Heart left ventricle (tissue), 16 donors: Measurements from ENCODE around the gene COLEC11. TPM values are rescaled to one million over a fixed set of nuclear protein-coding genes. Genes with fewer than 3 reads are reported as not detected.
"Not testable (repeated sequence)": the region's sequence is repeated elsewhere in the genome, so short reads cannot be mapped to it uniquely, and the experiment has no call there.

Experiments used
- ATAC-seq, 4 donors: fragments of 200-7000 bp; cut with Tn5 transposase; one replicate each; pipeline ENCODE4 v1.9.1; 2020 to 2022; ENCODE audit warnings: moderate library complexity in 4 of 4, mild to moderate bottlenecking in 3 of 4, moderate number of reproducible peaks in 1 of 4
- DNase-seq, 5 donors: peaks; one replicate each; pipeline ENCODE4 v3.0.0-alpha.2; 2020
- H3K27ac ChIP-seq, 12 donors: fragments of 200-600 bp; sonication (generic) in 4 of 12; one replicate each; pipeline versions ENCODE4 v1.5.0 to v1.8.0; 2016 to 2022; ENCODE audit warnings: mild to moderate bottlenecking in 2 of 12
- H3K27me3 ChIP-seq, 9 donors: fragments of 200-600 bp; sonication (generic) in 2 of 9; one replicate each; pipeline versions ENCODE4 v1.5.1 to v1.8.0; 2016 to 2022; ENCODE audit warnings: mild to moderate bottlenecking in 3 of 9
- H3K36me3 ChIP-seq, 9 donors: fragments of 200-600 bp; sonication (generic) in 2 of 9; one replicate each; pipeline versions ENCODE4 v1.5.0 to v1.8.0; 2018 to 2022; ENCODE audit warnings: mild to moderate bottlenecking in 2 of 9
- H3K4me1 ChIP-seq, 12 donors: fragments of 200-600 bp; sonication (generic) in 4 of 12; one replicate each; pipeline versions ENCODE4 v1.5.0 to v1.8.0; 2016 to 2022; ENCODE audit warnings: mild to moderate bottlenecking in 3 of 12
- H3K4me3 ChIP-seq, 12 donors: fragments of 200-600 bp; sonication (generic) in 4 of 12; one replicate each; pipeline versions ENCODE4 v1.5.0 to v1.8.0; 2017 to 2022; ENCODE audit warnings: mild to moderate bottlenecking in 9 of 12, moderate library complexity in 4 of 12
- H3K9me3 ChIP-seq, 12 donors: fragments of 200-600 bp; sonication (generic) in 4 of 12; one replicate each; pipeline versions ENCODE4 v1.5.0 to v1.8.0; 2016 to 2022; ENCODE audit warnings: mild to moderate bottlenecking in 1 of 12
- POLR2A ChIP-seq, 2 donors: fragments of 450-650 bp; IDR thresholded peaks; one replicate each; pipeline ENCODE4 v1.6.1; 2017; ENCODE audit warnings: antibody characterized with exemption in 2 of 2, mild to moderate bottlenecking in 2 of 2, moderate library complexity in 2 of 2
- WGBS, 4 donors: extraction: QIAGEN DNeasy Blood & Tissue Kit in 2 of 4; methylation state at CpG; one replicate each; pipeline versions ENCODE4 v1.1.5 to v1.1.7; 2013 to 2018; 5-methylcytosine and 5-hydroxymethylcytosine counted together
- intact Hi-C, 10 donors: fragments of 100-400 bp; cut with DNase I; formaldehyde crosslinking; loops; one replicate each; pipeline versions ENCODE4 v1.11.1 to v1.14.2; 2022
- polyA plus RNA-seq, 2 donors: library from polyadenylated mRNA; stranded (reverse); fragments of 200-250 nt; gene quantifications; one replicate each; pipeline ENCODE4 v1.2.3, GENCODE V29; 2013
- total RNA-seq, 9 donors: library from RNA; depleted of rRNA in 2 of 9; stranded (reverse); fragments of >200 nt in 2 of 9; fragmentation: NEBNext Ultra II Directional in 3 of 9; extraction: Animal tissue kit (Norgen Biotek cat#: 25700) in 3 of 9; gene quantifications; one replicate each; pipeline versions ENCODE4 v1.1.0 to v1.2.4, GENCODE V29; 2016 to 2023
- TF ChIP-seq, protein P1 (sequence below), 12 donors: fragments of 200-600 bp; sonication (generic) in 4 of 12; IDR thresholded peaks; one replicate each; pipeline versions ENCODE4 v1.5.0 to v1.8.0; 2018 to 2022; ENCODE audit warnings: antibody characterized with exemption in 12 of 12, mild to moderate bottlenecking in 5 of 12
- donor health status: ischemic (EF 13 %, LVEDD 7.1; RV severe dilation, severe dysfunction).
- donor health status: healthy with polysubstance abuse.
- donor health status: DM: no; HTN: yes; CAD: no.
- donor health status: DM: no; HTN: no; CAD: no.
- donor health status: ischemic (EF 25% LVEDD 6.9; RV normal size, moderate dysfunction).
- donor health status: ischemic (EF 25% LVEDD 5.7; RV mildly dilated, moderate dysfunction).
- donor health status: healthy.
- donor health status: DM: yes; HTN: yes; CAD: no.
- donor health status: ischemic (EF 35%, LVEDD 5.7; RV mildly dilated, moderate dysfunction).
- donor health status: nonischemic (EF 11% LVEDD 7.7; RV severe dilation, severe dysfunction).
- donor health status: DM: yes; HTN: yes; CAD: no.
- donor health status: PGD.
- donor health status: ischemic (EF 29% LVEDD 5.4; RV normal size, mild dysfunction).
- donor health status: nonischemic (EF 23%, LVEDD 6.1; RV moderate dilation, normal function).

Gene COLEC11
- total and polyA plus RNA-seq, 11 donors, result 2.3 to 12.5 (median 3.1) TPM

- ATAC-seq (no peak), DNase-seq (no peak)
- Histone ChIP-seq H3K4me1 (no peaks in the 10 kb centered on the region), H3K27me3 (no peaks in the 10 kb centered on the region), H3K36me3 (no peaks in the 10 kb centered on the region), H3K27ac (no peak overlapping the region), H3K9me3 (no peaks in the 10 kb centered on the region), H3K4me3 (no peak overlapping the region)
- TF ChIP-seq, protein P1, sequence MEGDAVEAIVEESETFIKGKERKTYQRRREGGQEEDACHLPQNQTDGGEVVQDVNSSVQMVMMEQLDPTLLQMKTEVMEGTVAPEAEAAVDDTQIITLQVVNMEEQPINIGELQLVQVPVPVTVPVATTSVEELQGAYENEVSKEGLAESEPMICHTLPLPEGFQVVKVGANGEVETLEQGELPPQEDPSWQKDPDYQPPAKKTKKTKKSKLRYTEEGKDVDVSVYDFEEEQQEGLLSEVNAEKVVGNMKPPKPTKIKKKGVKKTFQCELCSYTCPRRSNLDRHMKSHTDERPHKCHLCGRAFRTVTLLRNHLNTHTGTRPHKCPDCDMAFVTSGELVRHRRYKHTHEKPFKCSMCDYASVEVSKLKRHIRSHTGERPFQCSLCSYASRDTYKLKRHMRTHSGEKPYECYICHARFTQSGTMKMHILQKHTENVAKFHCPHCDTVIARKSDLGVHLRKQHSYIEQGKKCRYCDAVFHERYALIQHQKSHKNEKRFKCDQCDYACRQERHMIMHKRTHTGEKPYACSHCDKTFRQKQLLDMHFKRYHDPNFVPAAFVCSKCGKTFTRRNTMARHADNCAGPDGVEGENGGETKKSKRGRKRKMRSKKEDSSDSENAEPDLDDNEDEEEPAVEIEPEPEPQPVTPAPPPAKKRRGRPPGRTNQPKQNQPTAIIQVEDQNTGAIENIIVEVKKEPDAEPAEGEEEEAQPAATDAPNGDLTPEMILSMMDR (IDR thresholded peaks at IDR 0.05), result no peak
- TF ChIP-seq POLR2A (IDR thresholded peaks at IDR 0.05), result no peak
- intact Hi-C loops, result no loop called here
- 81 to 94% (median 88%) methylated on average over 31 to 37 of the region's 37 CpGs for WGBS, 4 donors
Observed at GRCh38 chr2:3606370-3607201, 11.7 kb downstream of the COLEC11 start.

- Histone ChIP-seq H3K4me1 (no peaks in the 10 kb centered on the region), H3K9me3 (no peaks in the 10 kb centered on the region), H3K4me3 (no peak overlapping the region), H3K36me3 (no peaks in the 10 kb centered on the region), H3K27me3 (no peaks in the 10 kb centered on the region), H3K27ac (no peak overlapping the region)
- DNase-seq (no peak), ATAC-seq (no peak)
- TF ChIP-seq, protein P1 (IDR thresholded peaks at IDR 0.05), result no peak
- no peak for TF ChIP-seq POLR2A (IDR thresholded peaks at IDR 0.05)
- WGBS, 4 donors, result 83 to 85% (median 84%) methylated on average over 19 of the region's 19 CpGs
- intact Hi-C loops, result no loop called here
Observed at GRCh38 chr2:3608373-3609278, 13.7 kb downstream of the COLEC11 start.

- ATAC-seq, H3K27ac ChIP-seq, H3K9me3 ChIP-seq, H3K27me3 ChIP-seq, H3K4me3 ChIP-seq, H3K36me3 ChIP-seq, H3K4me1 ChIP-seq, DNase-seq, intact Hi-C loops: not testable (repeated sequence)
- 83 to 92% (median 87%) methylated on average over 4 of the region's 4 CpGs for WGBS, 4 donors
Observed at GRCh38 chr2:3609279-3609673, 14.4 kb downstream of the COLEC11 start.

DNA sequence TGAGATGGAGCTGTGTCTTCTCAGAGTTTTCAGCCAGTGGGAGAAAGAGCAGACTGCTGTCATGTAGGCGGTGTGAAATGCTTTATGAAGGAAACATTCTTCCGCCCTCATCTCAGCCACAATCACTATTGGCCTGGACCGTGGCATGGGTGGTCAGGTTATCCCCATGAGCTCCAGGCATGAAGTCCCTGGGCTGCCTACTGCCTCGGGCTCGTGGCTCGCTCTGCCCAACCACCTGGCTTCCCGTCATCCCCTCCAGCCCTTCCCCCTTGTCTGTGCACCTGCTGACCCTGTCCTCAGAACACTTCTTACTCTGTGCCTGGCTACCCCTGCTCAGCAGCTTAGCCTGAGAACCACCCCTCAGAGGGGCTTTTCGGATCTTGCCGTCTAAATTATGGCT, 15.5 kb downstream of the COLEC11 start:
- WGBS, 4 donors, result 89 to 94% (median 91%) methylated on average over 9 of the region's 9 CpGs
- TF ChIP-seq POLR2A (IDR thresholded peaks at IDR 0.05), result no peak
- TF ChIP-seq, protein P1 (IDR thresholded peaks at IDR 0.05), result no peak
- Histone ChIP-seq H3K4me3 (no peak overlapping the region), H3K36me3 (no peaks in the 10 kb centered on the region), H3K27ac (no peak overlapping the region), H3K9me3 (peaks cover 0 to 14% (median under 1%) of the 10 kb centered on the region in 12 donors), H3K27me3 (no peaks in the 10 kb centered on the region), H3K4me1 (no peaks in the 10 kb centered on the region)
- DNase-seq (no peak), ATAC-seq (no peak)
- intact Hi-C loops, result no loop called here
